Ecto neural progenitor cell (in vitro differentiated cells): ENCODE results near the gene KCNQ1.
A peak's percentile ranks its signal among the peaks of the same experiment; 100 is the strongest.
"Not testable (repeated sequence)": the region's sequence is repeated elsewhere in the genome, so short reads cannot be mapped to it uniquely, and the experiment has no call there.

Experiments
- DNase-seq: peaks from one replicate; pipeline ENCODE4 v3.0.0-alpha.2; 2018; ENCODE audit warnings: low spot score

Gene KCNQ1

GRCh38 chr11:2474059-2474901 is 29.5 kb downstream of the KCNQ1 start:
- DNase-seq, result no peak

- no peak for DNase-seq
Measured at GRCh38 chr11:2475136-2475918, 30.5 kb downstream of the KCNQ1 start.

GRCh38 chr11:2477254-2477653 is 32.4 kb downstream of the KCNQ1 start:
- DNase-seq, result no peak

GRCh38 chr11:2477936-2478335 is 33.1 kb downstream of the KCNQ1 start:
- no peak for DNase-seq

- DNase-seq, result not testable (repeated sequence)
Measured at GRCh38 chr11:2480067-2480873, 35.5 kb downstream of the KCNQ1 start.

- no peak for DNase-seq
Measured at GRCh38 chr11:2480874-2481220, 36.0 kb downstream of the KCNQ1 start.

- no peak for DNase-seq
Measured at GRCh38 chr11:2481253-2481652, 36.4 kb downstream of the KCNQ1 start.

- DNase-seq, result no peak
Measured at GRCh38 chr11:2482204-2482603, 37.4 kb downstream of the KCNQ1 start.

- DNase-seq, result no peak
Measured at GRCh38 chr11:2482745-2483144, 37.9 kb downstream of the KCNQ1 start.

- DNase-seq, result no peak
Measured at GRCh38 chr11:2483426-2483825, 38.6 kb downstream of the KCNQ1 start.

GRCh38 chr11:2484576-2485125 is 39.8 kb downstream of the KCNQ1 start:
- DNase-seq, result no peak

GRCh38 chr11:2488004-2488403 is 43.2 kb downstream of the KCNQ1 start:
- DNase-seq, result no peak

GRCh38 chr11:2489083-2489482 is 44.3 kb downstream of the KCNQ1 start:
- DNase-seq, result no peak

GRCh38 chr11:2497951-2498350 is 53.1 kb downstream of the KCNQ1 start:
- not testable (repeated sequence) for DNase-seq

- no peak for DNase-seq
Measured at GRCh38 chr11:2498750-2499149, 53.9 kb downstream of the KCNQ1 start.

- no peak for DNase-seq
Measured at GRCh38 chr11:2507212-2507901, 62.5 kb downstream of the KCNQ1 start.

- peak; percentile 24 for DNase-seq
Measured at GRCh38 chr11:2507945-2508749, 63.3 kb downstream of the KCNQ1 start.

GRCh38 chr11:2508793-2509192 is 64.0 kb downstream of the KCNQ1 start:
- no peak for DNase-seq

GRCh38 chr11:2509481-2510001 is 64.7 kb downstream of the KCNQ1 start:
- DNase-seq, result peak; percentile 26

GRCh38 chr11:2510626-2511402 is 66.0 kb downstream of the KCNQ1 start:
- DNase-seq, result peak; percentile 40
